Osteocyte (in vitro differentiated cells): ENCODE measurements around the gene APOB. TPM values are rescaled to one million over a fixed set of nuclear protein-coding genes. Genes with fewer than 3 reads are reported as not detected.

ENCODE experiments used
- DNase-seq: peaks from one replicate; pipeline ENCODE4 v3.0.0; 2021; ENCODE audit warnings: mixed read lengths; ENCODE audit not compliant: unreplicated experiment; ENCODE audit errors: extremely low spot score
- H3K27ac Mint-ChIP-seq: one replicate; pipeline ENCODE4 v1.8.0; 2021; ENCODE audit warnings: mild to moderate bottlenecking, mixed read lengths; ENCODE audit not compliant: unreplicated experiment
- H3K27me3 Mint-ChIP-seq: one replicate; pipeline ENCODE4 v1.8.0; 2021; ENCODE audit warnings: mixed read lengths; ENCODE audit not compliant: unreplicated experiment
- H3K36me3 Mint-ChIP-seq: one replicate; pipeline ENCODE4 v1.8.0; 2021; ENCODE audit warnings: mixed read lengths; ENCODE audit not compliant: unreplicated experiment
- H3K4me1 Mint-ChIP-seq: one replicate; pipeline ENCODE4 v1.8.0; 2021; ENCODE audit warnings: mixed read lengths; ENCODE audit not compliant: unreplicated experiment
- H3K4me3 Mint-ChIP-seq: one replicate; pipeline ENCODE4 v1.8.0; 2021; ENCODE audit warnings: mild to moderate bottlenecking, moderate library complexity, mixed read lengths; ENCODE audit not compliant: unreplicated experiment
- H3K9me3 Mint-ChIP-seq: one replicate; pipeline ENCODE4 v1.8.0; 2021; ENCODE audit warnings: mixed read lengths; ENCODE audit not compliant: unreplicated experiment
- total RNA-seq: library from RNA; stranded (reverse); gene quantifications from 2 replicates; pipeline ENCODE4 v1.2.1, GENCODE V29; 2021
- TF ChIP-seq, protein P1 (sequence below): fragments of 200-600 bp; sonication (generic); IDR thresholded peaks from 2 replicates; pipeline ENCODE4 v1.5.0; 2021; ENCODE audit warnings: antibody characterized with exemption, mild to moderate bottlenecking, moderate library complexity

Gene APOB
- total RNA-seq, 1 donor from 2014 or later = 0.21 TPM

DNA sequence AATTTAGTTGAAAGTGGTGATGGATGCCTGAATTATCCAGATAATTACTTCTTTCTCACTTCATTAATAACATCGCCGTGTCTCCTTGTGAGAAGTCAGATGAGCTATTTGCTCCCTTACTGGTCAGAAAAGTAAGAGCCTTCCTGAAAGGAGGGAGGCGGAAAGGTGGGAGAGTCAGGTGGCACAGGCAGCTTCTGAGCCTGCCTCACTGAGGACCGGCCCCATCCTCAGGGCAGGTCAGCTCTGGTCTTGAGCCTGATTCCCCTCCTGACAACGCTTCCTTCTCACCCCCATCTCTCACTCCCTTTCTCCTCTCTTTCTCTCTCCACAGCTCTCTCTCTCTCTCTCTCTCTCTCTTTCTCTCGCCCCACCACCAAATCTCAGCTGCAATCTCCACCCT is 10.1 kb upstream of the APOB start:
- TF ChIP-seq, protein P1, sequence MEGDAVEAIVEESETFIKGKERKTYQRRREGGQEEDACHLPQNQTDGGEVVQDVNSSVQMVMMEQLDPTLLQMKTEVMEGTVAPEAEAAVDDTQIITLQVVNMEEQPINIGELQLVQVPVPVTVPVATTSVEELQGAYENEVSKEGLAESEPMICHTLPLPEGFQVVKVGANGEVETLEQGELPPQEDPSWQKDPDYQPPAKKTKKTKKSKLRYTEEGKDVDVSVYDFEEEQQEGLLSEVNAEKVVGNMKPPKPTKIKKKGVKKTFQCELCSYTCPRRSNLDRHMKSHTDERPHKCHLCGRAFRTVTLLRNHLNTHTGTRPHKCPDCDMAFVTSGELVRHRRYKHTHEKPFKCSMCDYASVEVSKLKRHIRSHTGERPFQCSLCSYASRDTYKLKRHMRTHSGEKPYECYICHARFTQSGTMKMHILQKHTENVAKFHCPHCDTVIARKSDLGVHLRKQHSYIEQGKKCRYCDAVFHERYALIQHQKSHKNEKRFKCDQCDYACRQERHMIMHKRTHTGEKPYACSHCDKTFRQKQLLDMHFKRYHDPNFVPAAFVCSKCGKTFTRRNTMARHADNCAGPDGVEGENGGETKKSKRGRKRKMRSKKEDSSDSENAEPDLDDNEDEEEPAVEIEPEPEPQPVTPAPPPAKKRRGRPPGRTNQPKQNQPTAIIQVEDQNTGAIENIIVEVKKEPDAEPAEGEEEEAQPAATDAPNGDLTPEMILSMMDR = no peak
- H3K9me3 Mint-ChIP-seq = no peaks in the 10 kb centered on the region
- peak; percentile 17 for DNase-seq
- no peak overlapping the region for H3K4me3 Mint-ChIP-seq
- H3K27ac Mint-ChIP-seq = no peak overlapping the region
- H3K4me1 Mint-ChIP-seq = no peaks in the 10 kb centered on the region
- H3K27me3 Mint-ChIP-seq = peaks cover 52% of the 10 kb centered on the region
- H3K36me3 Mint-ChIP-seq = no peaks in the 10 kb centered on the region

DNA sequence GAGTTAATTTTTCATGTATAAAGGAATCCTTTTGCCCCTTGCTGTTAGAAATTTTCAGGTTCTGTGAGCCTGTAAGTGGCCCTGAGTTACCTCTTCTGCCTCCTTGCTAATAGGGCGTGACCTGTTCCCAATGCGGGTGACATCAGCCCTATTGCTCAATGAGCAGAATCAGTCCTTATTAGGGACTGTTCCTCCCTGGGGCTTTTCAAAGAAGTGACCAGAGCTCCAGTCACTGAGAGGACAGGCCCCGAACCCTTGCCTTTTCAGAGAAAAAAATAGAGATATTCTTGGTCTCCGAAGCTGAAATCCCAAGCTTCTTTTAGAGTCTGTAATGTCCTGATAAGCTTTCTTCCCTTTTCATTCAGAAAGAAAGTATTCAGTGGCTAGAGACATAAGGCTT is 8.2 kb upstream of the APOB start:
- Mint-ChIP-seq H3K4me3 (no peak overlapping the region), H3K36me3 (no peaks in the 10 kb centered on the region)

DNA sequence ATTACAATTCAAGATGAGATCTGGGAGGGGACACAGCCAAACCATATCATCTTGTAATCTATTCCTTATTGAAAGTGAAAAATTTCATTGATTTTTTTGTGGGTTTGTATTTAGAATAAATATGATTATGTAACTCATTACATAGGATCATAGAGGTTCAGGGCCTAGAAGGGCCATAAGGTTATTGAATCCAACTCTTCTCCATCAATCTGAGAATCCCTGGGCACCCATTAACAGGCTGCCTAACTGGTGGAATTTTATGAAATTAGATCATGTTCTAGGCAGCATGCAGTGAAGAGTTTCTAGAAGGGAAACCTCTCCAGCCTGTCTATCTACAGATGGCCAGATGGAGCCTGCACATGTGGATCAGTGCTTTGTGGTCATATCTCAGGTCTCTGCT is 6.3 kb upstream of the APOB start:
- H3K4me1 Mint-ChIP-seq = no peaks in the 10 kb centered on the region
- DNase-seq = peak; percentile 17
- no peaks in the 10 kb centered on the region for H3K36me3 Mint-ChIP-seq
- no peaks in the 10 kb centered on the region for H3K9me3 Mint-ChIP-seq
- TF ChIP-seq, protein P1 = no peak
- H3K27ac Mint-ChIP-seq = no peak overlapping the region
- H3K27me3 Mint-ChIP-seq = peaks cover 60% of the 10 kb centered on the region
- H3K4me3 Mint-ChIP-seq = no peak overlapping the region

More for the DNA sequence above, 8.2 kb upstream of the APOB start:
- Mint-ChIP-seq H3K4me1 (no peaks in the 10 kb centered on the region), H3K9me3 (no peaks in the 10 kb centered on the region), H3K27ac (no peak overlapping the region), H3K27me3 (peaks cover 57% of the 10 kb centered on the region)
- TF ChIP-seq, protein P1 = no peak
- DNase-seq = peak; percentile 13

DNA sequence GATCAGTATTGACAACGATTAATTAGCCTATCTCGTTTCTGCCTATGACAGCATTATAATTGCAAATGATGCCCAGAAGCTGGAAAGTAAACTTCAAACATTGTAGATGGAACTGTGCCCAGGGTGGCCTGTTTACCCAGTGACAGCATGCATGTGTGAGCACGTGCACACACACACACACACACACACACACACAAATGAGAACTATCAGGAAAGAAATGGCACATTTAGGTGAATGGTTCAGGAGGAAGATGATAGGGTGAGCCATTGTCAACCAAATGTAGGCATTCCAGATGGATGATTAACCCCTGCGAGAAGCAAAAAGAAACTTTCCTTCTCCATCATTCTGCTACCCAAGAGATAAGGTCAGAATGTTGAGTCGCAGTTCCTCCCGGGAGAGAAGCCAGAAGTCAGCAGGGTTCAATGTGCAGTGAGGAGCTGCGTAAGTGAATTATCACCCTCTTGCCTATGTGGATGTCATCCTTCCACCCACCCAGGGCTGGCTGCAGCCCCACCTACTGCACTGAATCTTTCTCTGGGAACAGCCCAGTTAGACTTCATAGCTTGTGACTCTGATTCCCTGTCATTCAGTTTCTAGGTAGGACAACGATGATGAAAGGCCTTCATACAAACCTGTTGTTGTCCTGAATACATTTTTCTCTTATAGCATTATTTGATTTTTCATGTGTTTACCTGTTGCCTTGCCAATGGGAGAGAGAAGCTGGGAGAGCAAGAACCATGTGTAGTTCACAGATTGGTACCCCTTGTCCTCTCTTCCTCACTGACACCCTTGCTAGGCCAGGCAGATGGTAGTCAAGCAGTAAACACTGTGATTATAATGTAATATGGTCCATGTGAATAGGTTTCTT is 3.5 kb upstream of the APOB start:
- Mint-ChIP-seq H3K4me1 (peaks cover 4% of the 10 kb centered on the region), H3K36me3 (no peaks in the 10 kb centered on the region), H3K27me3 (peaks cover 63% of the 10 kb centered on the region), H3K4me3 (no peak overlapping the region), H3K27ac (no peak overlapping the region), H3K9me3 (no peaks in the 10 kb centered on the region)
- TF ChIP-seq, protein P1 = no peak
- DNase-seq = no peak

DNA sequence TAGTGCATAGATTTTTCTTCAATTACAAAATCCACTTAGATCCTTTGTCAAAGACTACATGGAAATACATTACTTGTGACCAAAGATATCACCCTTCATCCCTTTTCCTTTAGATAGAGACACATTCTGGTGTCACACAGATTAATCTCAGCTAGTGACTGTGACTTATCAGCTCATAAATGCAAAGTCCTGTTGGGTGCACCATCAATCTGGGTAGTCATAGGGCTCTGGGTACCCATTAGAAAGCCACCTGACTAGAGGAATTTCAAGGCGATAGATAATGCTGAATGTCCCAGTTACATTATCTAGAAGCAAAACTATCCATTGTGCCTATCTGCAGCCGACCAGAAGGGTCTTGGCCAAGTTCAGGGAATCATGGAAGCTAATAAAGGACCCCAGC is 2.6 kb upstream of the APOB start:
- DNase-seq = no peak
- H3K9me3 Mint-ChIP-seq = no peaks in the 10 kb centered on the region
- H3K4me1 Mint-ChIP-seq = peaks cover 9% of the 10 kb centered on the region
- no peaks in the 10 kb centered on the region for H3K36me3 Mint-ChIP-seq
- H3K27ac Mint-ChIP-seq = no peak overlapping the region
- H3K27me3 Mint-ChIP-seq = peaks cover 55% of the 10 kb centered on the region
- TF ChIP-seq, protein P1 = no peak
- H3K4me3 Mint-ChIP-seq = no peak overlapping the region
